ENCODE measurements around the gene XXYLT1.

- TF ChIP-seq CTCF (IDR thresholded peaks at IDR 0.05), result no peak
- TF ChIP-seq POLR2A (IDR thresholded peaks at IDR 0.05), result no peak
These were observed 45.9 kb downstream of the XXYLT1 start for GRCh38 chr3:195224980-195225580.
